ENCODE measurements around the gene MEI1.

Gene MEI1

GRCh38 chr22:41742918-41743317 lies 43.6 kb downstream of the MEI1 start:
- DNase-seq (ENCODE audit: low read depth): no peak

- DNase-seq (ENCODE audit: low read depth): no peak
Measured at GRCh38 chr22:41745968-41746367, 46.7 kb downstream of the MEI1 start.

- DNase-seq (ENCODE audit: low read depth): no peak
Measured at GRCh38 chr22:41746567-41747400, 47.5 kb downstream of the MEI1 start.

- no peak for DNase-seq (ENCODE audit: low read depth)
Measured at GRCh38 chr22:41752011-41752970, 53.0 kb downstream of the MEI1 start.

GRCh38 chr22:41753984-41754383 lies 54.7 kb downstream of the MEI1 start:
- DNase-seq (ENCODE audit: low read depth): no peak

- DNase-seq (ENCODE audit: low read depth): no peak
Measured at GRCh38 chr22:41757502-41757901, 58.2 kb downstream of the MEI1 start.

- DNase-seq (ENCODE audit: low read depth): no peak
Measured at GRCh38 chr22:41758231-41758630, 58.9 kb downstream of the MEI1 start.

GRCh38 chr22:41762980-41763779 lies 63.9 kb downstream of the MEI1 start:
- DNase-seq (ENCODE audit: low read depth): no peak

GRCh38 chr22:41766476-41766875 lies 67.2 kb downstream of the MEI1 start:
- no peak for DNase-seq (ENCODE audit: low read depth)

GRCh38 chr22:41768430-41768829 lies 69.1 kb downstream of the MEI1 start:
- no peak for DNase-seq (ENCODE audit: low read depth)

GRCh38 chr22:41770715-41771468 lies 71.6 kb downstream of the MEI1 start:
- DNase-seq (ENCODE audit: low read depth): no peak

- no peak for DNase-seq (ENCODE audit: low read depth)
Measured at GRCh38 chr22:41772198-41772597, 72.9 kb downstream of the MEI1 start.

GRCh38 chr22:41772645-41773044 lies 73.3 kb downstream of the MEI1 start:
- no peak for DNase-seq (ENCODE audit: low read depth)

- DNase-seq (ENCODE audit: low read depth): no peak
Measured at GRCh38 chr22:41775338-41775737, 76.0 kb downstream of the MEI1 start.

- DNase-seq (ENCODE audit: low read depth): no peak
Measured at GRCh38 chr22:41775976-41776375, 76.7 kb downstream of the MEI1 start.

GRCh38 chr22:41776381-41776780 lies 77.1 kb downstream of the MEI1 start:
- DNase-seq (ENCODE audit: low read depth): no peak

- no peak for DNase-seq (ENCODE audit: low read depth)
Measured at GRCh38 chr22:41777749-41778425, 78.6 kb downstream of the MEI1 start.

GRCh38 chr22:41779929-41780505 lies 80.7 kb downstream of the MEI1 start:
- no peak for DNase-seq (ENCODE audit: low read depth)

GRCh38 chr22:41780746-41781505 lies 81.6 kb downstream of the MEI1 start:
- DNase-seq (ENCODE audit: low read depth): peak; percentile 93

- DNase-seq (ENCODE audit: low read depth): no peak
Measured at GRCh38 chr22:41781507-41781906, 82.2 kb downstream of the MEI1 start.

Data from T-helper 22 cell (primary cell).